HG03175 (cell line): ENCODE measurements around the gene CMSS1.
"Not testable (repeated sequence)": the region's sequence is repeated elsewhere in the genome, so short reads cannot be mapped to it uniquely, and the experiment has no call there.

ENCODE experiments used
- ATAC-seq: cut with Tn5 transposase; IDR thresholded peaks from one replicate; pipeline ENCODE4 v1.9.1; 2021; ENCODE audit warnings: mild to moderate bottlenecking, moderate library complexity; ENCODE audit not compliant: unreplicated experiment

CMSS1 gene

DNA sequence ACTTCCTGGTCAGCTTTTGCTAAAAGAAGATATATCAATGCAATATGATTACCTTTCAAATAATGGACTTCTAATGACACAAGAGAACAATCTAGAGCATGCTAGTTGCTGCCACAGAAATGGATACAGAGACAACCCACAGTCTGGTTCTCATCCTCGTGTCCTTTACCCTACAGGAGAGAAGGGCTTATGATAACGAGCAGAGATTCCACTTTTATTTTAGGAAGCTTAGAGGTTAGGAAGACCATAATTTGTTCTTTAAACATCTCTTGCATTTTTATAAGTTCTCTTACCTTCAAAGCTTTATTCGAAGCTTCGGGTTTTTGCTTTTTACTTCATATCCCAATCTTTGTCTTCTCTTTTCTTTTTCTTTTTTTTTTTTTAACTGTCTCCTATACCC, 257.5 kb downstream of the CMSS1 start:
- no peak for ATAC-seq

DNA sequence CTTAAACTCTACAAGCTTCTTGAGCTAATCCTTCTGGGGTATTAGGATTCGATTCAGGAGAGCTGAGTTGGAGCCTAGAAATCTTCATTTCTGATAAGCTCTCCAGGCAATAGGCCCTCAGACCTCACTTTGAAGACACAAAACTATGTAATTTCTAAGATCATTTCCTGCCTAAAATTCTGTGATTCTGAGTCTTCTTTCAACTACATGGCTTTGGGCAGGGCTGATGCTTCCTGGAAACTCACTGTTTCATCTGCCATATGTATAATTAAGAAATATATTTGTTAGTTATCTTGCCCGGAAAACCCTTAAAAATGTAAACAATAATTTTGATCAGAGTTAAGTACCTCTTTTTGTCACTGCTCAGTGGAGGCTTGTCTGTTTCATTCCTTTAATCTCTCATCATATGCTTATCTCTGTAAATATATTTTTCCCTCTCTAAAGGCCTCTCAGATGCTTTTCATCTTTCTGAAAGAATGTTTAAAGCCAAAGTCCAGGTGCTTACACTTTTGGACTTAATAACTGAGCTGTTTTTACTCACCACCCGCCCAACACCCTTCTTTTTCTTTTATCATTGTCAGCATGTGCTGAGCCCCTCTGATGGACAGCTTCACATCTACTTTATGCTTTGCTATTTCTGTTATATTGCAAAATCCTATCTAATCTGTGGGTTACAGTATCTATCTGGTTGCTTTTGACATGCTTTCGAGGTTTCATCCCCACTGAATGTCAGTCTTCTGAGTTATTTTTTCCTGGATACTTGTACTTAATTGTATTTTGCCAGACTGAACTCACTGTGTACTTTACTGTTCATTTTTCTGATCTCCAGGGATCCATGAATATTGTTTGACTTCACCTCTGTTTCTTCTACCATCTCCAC, 258.4 kb downstream of the CMSS1 start:
- no peak for ATAC-seq

DNA sequence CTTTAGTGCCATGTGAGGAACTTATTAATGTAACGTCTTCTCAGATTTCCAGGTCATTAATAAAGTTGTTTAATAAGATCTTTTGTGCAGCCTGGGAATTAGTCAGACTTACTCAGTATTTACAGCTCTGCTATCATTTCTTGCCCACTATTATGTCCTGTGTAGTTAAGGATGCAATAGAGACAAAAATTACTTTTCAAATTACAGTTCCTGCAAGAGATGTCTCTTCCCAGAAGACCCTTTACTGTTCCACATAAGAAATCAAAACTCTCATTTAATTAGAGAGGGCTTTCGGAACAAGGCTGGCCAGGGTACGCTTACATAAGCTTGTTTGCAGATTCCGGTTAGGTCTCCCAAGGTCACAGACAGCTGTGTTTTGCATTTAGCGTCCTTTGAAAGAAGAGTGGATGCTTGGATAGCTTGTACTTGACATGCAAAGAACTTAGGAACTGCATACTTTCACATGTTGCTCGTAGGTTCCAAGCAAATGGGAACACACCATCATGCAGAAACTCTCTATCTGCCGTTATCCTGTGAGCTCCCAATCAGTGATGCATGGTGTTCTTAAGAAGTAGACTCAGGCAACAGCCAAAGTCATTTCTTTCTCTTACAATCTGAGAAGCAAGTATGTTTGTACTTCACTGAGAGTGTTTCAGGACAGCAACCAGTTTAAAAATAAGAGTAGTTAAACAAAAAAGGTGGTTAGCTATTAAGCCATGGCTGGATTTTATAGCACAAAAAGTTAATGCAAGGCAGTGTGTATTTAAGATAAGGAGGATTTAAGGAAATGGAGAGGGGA, 259.3 kb downstream of the CMSS1 start:
- ATAC-seq: no peak

DNA sequence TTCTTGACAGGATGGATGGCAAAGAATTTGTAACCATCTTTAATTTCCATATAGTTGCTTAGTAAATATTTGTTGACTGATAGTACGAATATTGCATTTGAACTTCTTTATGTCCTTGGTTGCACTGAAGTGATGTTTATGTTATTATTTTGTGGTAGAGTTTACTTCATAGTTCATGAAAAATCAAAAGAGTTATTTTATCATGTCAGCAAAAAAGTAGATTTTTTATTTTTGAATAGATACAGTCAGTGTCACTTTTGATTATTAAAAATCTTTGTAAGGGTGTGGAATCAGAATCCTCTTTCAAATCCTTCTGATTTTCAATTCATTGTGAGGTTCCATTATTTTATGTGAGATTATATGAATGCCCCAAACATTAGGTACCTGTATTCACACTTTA, 261.7 kb downstream of the CMSS1 start:
- no peak for ATAC-seq

DNA sequence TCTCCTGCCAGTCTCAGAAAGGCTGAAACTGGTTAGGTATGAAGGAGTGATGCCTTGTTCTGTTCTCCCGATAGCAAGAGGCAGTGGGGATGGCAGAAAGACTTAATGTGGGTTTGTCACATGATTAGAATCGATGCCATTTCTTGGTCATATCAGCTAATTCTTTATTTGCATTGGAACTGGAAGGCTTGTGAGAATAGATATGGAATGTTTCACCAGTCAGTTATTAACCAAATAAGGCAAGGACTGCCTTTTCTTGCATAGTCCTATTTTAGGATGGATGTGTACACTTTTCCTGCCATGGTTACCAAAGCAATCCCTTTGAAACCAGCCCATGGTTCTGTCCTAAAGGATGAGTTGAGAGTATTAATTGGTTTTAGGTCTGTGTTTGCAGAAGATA, 262.9 kb downstream of the CMSS1 start:
- ATAC-seq: no peak

DNA sequence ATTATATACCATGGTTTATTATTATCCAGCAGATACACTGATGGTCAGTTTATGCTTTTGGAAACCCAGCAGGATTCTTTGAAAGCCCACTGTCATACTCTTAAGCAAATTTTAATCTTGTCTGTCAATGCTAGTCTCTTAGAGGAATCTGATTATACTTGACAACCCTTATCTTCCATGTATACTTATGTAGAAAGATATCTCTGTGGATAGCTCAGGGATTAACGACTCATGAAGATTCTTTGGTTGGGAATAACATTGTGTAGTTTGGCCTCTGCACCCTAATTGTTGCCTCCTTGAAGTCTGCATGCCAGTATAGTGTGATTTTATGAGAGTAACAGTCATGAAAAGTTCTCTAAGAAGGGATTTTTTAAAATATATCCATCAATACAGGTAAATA, 263.6 kb downstream of the CMSS1 start:
- ATAC-seq: no peak

DNA sequence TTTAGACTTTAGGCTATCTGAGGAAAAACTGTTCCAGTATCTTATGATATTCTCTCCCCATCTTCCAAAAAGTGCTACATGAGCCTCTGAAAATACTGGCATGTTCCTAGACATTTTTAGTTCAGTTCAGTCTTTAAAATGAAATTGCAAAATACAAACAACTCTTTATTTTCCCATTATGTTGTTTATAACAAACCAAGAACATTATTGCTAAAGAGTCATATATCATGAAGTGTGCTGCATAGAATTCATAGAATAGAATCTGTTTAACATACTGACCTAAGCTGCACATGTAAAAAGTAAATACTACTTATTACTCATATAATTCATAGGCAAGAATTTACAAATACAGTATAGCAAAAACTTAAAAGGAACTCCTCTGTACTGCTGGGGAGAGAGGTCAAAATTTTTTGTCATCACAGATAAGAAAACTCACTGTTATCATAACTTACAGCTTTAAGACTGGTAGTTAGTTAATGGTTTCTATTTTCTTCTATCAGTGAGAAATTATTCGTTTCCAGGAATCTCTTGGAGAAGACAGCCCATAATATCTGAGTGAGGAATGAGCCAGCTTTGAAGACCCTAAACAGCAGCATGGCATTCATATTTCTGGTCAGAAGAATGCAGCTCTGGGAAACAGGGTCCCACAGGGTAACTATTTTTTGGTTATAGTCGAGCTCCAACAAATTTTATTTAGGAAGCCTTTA, 264.5 kb downstream of the CMSS1 start:
- no peak for ATAC-seq

DNA sequence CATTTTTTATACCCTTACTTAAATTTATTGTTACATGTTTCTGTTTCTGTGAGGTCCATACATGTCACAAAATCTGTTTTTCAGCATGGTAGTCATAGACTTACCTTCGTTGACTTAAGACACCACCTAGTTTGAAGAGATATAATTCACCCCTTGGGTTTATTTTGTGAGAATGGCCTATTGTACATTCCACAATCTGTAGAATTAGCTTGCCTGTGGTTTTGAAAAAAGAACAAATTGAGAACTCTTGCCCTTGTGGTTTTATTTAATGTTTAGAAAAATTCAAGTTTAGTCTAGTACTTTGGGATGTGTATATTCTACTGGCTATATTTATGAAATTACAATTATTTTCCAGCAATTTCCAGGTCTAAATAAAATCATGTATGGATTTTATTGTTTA, 265.1 kb downstream of the CMSS1 start:
- ATAC-seq: no peak

DNA sequence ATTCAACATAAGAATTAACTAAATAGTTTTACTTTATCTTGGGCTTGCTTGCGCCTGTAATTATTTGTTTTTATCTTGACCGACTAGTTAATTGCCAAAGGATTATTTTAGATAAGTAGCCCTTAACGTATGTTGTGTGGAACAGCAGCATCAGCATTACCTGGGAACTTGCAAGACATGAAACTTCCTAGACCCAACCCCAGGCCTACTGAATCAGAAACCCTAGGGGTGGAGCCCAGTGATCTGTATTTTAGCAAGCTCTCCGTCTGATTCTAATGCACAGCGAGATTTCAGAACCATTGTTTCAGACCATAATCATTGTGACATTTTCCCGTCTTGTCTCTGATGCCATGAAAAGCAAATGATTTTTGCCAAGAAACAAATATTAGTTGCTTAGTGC, 265.5 kb downstream of the CMSS1 start:
- no peak for ATAC-seq

DNA sequence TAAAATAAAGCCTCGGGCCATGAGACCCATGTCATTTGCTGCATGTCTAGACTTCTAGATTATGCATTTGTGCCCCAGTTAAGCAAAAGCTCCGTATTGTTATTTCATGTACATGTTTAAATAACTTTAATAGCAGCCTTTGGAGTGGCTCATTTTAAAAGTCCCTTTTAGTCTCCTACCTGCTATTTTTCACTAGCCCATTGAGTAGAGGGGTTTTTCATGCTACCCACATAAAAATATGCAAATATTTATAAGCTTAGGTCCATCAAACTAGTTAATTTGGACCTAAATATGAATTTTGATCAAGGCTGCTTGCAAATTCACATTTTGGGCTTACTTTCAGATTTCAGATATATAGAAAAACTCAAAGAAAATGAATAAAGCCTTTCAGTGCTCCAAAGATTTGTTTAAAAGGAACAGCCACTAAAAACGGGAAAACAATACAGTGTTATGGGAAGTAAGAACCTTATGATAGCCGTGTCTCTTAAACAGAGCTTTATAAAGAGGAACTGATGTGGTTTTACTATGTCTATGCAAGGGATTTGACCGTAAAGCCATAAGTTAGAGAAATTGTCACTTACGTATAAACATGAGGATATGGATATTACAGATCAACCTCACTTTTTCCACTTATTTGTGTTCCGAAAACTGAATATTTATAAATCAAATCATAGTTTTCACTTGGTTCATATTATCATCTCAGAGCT, 266.6 kb downstream of the CMSS1 start:
- no peak for ATAC-seq

DNA sequence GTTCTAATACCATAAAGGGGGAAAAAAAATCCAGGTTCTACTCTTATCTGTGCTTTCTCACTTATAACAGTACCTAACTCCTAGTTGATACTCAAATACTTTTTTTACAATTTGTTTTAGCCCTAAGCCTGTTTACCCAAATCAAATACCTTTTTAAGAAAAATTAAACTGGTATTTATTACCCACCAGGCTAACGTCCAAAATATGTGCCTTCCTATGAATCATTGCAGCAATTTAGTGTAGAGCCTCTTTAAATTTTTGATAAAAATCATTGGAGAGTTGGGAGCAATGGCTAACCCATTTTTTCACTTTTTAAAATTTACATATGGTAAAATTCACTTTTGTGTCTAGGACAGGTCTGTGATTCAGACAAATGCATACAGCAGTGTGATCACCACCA, 268.7 kb downstream of the CMSS1 start:
- no peak for ATAC-seq

DNA sequence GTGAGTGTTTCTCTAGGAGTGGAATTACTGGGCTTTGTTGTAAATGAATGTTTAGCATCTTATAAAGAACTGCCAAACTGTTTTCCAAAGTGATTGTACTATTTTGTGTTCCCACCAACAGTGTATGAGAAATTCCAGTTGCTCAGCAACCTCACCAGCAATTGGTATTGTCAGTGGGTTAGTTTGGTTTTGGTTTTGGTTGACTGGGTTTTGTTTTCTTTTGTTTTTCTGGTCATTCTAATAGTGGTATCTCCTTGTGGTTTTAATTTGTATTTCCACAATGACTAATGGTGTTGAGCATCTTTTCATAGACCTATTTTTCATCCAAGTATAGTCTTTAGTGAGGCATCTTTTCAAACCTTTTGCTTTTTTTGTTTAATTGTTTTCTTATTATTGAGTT, 269.5 kb downstream of the CMSS1 start:
- peak; percentile 91 for ATAC-seq

DNA sequence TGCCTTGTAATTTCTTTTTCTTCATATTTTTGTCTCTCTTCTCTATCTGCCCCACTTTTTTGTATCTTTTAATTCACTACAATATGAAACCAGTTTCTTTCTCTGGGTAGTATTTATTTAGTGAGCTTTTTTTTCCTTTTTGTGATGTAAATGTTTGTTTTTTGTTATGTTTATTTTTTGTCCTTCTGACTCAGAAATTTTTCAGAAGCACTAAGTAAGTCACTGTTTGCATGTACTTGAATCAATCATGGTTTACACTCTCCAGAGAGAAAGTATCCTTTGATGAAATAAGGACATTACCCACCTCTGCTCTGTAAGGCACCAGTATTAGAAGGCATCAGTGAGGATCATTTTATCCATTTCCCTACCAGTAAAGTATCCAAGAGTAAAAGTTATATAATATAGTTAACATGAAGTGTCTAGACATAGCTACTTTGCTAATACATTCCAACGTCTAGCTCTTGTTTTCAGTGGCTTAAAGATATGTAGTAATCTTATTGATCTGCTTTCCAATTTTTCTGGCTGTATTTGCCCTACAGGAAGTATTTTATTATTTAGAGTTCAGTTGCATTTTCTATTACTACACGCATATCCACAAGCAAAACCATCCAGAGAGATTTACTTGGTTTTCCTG, 271.2 kb downstream of the CMSS1 start:
- no peak for ATAC-seq

DNA sequence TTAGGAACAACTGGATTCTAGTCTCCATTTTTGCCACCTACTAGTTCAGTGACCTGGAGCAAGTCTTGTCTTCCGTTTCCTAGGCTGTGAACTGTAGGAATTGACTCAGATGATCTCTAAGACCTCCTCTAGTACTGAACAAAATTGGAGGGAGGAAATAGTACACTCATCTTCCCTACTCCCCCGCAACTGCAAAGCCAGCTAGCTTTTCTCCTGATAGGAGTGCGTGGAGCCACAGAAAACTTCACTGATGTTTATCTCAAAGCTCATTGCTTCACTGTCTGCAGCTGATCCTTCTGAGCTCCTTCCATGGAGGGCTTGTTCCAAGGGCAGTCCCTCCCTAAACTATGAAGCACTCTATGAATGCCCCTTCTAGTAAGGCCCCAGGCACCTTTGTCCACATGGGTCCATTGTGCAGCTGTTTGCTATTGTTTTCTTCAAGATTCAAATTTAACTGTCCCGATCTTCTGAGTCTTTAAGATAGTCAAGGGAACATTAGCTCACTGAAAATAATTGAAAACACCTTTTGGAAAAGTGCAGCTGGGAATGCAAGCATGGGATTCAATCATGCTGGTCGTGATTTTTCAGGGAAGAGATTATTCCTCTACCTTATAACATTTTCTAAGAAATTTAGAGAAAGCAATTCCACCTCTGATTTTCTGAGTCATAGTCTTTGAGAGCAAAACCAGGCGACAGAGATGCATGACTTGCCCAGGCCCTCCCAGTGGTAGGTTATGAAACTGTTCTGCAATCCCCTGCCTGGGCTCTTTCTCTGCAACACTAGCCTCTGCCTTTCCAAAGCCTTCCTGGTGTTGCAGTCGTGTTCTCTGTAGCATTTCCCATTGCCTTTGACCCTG, 272.4 kb downstream of the CMSS1 start:
- peak; percentile 47 for ATAC-seq

DNA sequence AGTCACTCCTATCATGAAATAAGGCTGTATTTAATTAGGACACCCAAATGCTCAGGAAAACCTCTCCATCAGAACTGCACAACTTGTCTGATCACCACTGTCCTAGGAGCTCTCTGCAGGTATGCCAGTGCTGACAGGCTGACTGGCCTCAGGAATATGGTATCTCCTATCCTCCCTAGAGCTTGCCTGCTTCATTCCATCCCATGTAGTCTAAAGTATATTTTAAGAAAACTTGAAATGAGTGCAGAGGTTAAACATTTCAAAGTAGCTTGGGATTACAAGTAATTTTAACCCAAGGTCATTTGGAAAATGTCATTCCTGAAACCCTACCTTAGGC, 273.0 kb downstream of the CMSS1 start:
- ATAC-seq: no peak

DNA sequence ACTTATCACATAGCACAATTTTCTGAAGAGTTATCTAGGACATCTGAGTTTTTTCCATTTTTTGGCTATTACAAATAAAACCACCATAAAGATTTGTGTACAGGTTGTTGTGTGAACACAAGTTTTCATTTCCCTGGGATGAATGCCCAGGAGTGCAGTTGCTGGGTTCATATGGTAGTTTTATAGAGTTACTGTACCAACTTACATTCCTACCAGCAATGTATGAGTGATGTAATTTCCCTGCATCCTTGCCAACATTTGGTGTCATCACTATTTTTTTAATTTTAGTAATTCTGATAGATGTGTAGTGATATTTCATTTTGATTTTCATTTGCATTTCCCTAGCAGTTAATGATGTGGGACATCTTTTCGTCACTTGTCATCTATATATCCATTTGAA, 276.2 kb downstream of the CMSS1 start:
- ATAC-seq: no peak

DNA sequence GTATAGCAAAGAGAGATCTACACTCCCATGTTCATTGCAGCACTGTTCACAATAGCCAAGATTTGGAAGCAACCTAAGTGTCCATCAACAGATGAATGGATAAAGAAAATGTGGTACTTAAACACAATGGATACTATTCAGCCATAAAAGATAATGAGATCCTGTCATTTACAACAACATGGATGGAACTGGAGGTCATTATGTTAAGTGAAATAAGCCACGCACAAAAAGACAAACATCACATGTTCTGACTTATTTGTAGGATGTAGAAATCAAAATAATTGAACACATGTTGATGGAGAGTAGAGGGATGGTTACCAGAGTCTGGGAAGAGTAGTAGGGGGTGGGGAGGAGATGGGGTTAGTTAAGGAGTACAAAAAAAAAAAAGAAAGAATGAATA, 278.6 kb downstream of the CMSS1 start:
- ATAC-seq: not testable (repeated sequence)

DNA sequence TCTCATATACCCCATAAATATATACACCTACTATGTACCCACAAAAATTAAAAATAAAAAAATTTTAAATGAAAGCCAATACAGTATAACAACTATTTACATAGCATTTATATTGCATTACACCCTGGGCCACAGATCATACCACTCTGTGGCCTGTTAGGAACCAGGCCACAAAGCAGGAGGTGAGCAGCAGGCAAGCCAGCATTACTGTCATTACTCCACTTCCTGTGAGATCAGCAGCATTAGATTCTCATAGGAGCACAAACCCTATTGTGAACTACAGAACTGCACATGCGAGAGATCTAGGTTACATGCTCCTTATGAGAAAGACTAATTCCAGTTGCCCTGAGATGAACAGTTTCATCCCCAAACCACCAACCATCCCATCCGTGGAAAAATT, 279.2 kb downstream of the CMSS1 start:
- no peak for ATAC-seq

DNA sequence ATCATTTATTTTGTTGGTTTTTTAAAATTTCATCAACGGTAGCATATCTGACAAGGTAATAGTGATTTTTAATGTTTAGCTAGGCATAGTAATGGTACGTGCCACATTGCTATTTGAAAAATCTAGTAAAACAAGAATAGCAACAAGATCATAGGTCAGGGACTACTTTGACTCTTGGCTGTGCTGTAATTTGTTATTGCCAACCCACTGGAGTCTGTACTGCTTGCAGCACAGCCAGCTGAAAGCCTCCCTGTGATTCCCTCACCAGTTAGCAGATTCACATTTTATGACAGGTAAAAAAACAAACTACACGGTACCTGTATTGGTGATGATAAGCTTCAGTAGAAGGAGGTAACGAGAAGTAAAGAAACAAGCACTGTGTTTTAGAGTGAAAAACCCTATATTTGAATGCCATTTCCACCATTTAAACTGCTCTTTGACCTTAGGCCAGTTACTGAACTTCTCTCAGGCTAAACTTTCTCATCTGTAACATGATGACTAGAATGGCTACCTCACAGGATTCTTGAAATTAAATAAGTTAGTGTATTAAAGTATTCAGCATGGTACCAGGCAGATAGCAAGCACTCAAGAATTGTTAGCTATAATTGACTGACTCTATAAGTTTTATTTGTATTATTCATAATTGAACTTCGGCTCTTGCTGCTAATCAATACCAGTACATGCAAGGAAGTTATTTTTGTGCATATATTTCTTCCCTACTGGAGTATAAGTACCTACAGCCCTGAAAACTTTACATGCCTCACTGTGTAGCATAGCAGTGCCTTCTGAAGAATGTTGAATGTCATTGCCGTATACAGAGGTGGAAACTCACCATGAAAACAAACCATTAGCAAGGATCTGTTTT, 280.5 kb downstream of the CMSS1 start:
- no peak for ATAC-seq
